NCI-H2196 (cell line): ENCODE results near the gene ATP8A2.

Experiments used
- DNase-seq: peaks from one replicate; lab custom pipeline; 2025; ENCODE audit not compliant: unreplicated experiment; lab: John Stamatoyannopoulos, UW

The ATP8A2 gene

DNA sequence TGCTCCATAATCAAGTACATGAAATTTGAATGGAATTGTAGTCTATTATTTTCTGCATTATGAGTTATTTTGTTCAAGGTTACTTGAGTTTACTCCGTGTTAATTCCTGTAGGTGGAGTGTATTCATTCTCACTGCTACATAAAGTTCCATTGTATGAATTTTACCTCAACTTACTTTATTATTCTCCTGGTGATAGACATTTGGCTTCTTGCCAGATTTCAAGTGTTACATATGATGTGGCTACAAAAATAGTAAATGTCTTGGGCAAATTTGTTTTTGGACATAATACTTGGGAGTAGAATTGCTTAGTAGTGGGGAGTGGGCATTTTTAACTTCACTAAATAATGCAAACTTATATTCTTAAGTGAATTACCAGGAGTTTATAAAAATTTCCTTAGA, 351.1 kb downstream of the ATP8A2 start:
- no peak for DNase-seq

DNA sequence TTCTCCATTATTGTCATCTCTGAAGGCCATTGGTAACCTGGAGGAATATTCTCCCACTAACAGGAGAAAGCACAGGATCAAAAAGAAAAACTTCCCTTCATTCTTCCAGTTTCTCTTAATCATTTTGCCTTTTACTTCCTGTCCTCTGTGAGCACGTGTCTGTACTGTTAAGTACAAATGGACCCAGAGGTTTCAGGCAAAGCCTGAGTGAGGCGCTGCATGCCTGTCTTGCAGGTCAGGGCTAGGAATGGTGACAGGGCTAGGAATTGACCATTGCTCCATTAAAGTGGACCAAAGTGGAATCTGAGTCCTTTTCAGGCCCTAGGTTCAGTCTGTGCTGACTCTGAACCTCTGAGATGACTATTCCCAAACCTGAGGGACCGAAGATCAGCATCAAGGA, 353.3 kb downstream of the ATP8A2 start:
- DNase-seq, result no peak

DNA sequence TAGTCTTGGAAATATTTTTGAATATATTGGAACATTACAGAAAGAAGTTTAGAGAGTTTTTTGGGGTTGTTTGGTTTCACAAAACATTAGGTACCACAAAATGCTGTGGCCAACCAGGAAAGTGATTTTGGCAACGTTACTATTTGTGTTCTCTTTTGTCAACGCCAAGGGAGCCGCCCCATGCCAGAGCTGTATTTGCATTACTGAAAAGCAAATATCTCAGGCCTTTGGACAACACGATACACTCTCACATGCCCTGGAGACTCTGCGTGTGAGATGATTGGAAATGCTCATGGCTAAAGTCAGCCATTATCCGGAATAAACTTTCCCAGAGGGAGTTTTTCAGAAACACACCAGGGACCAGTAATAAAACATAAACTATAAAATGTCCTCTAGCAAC, 355.5 kb downstream of the ATP8A2 start:
- DNase-seq, result peak; percentile 61

DNA sequence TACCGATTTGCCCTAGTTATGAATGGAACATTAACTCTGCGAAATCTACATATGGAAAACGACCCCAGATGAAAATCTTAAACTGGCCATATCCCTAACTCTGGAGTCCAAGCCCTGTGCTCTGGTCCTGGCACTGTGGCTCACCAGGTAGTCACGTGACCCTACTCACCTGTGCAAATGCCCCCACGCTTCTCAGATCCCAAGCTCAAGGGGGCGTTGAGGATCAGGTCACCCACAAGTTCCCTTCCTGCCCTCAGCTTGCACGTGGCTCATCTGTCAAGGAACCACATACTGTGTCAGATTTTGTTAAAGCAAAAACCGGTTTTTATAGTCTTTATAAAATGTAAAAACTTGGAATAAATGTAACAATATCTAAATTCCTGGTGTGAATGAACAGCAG, 356.0 kb downstream of the ATP8A2 start:
- no peak for DNase-seq

DNA sequence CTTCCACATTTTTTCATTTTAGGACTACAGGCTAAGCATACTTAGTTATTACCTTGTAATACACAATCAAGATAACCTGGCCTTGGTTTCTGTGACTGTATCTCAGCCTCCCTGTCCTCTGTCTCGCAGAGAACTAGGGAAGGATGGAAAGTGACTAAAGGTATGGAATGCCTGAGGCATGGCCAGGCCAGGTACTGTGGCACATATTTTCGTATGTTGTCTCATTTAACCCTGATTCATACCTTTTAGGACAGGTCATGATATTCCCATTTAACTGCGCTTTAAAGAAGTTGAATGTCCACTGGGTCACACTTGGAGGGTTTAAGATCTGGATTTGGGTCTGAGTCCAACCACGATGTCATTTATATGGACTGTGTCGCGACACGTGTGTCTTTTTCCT, 357.4 kb downstream of the ATP8A2 start:
- no peak for DNase-seq

DNA sequence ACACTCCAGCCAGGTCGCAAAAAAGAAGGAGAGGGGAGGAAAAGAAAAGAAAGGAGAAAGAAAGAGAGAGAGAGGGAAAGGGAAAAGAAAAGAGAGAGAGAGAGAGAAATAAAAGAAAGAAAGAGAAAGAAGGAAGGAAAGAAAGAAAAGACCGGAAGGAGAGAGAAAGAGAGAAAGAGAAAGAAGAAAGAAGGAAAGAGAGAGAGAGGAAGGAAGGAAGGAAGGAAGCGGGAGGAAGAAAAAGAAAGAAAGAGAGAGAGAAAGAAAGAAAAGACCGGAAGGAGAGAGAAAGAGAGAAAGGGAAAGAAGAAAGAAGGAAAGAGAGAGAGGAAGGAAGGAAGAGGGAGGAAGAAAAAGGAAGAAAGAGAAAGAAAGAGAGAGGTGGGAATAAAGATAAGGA, 359.3 kb downstream of the ATP8A2 start:
- DNase-seq, result no peak

DNA sequence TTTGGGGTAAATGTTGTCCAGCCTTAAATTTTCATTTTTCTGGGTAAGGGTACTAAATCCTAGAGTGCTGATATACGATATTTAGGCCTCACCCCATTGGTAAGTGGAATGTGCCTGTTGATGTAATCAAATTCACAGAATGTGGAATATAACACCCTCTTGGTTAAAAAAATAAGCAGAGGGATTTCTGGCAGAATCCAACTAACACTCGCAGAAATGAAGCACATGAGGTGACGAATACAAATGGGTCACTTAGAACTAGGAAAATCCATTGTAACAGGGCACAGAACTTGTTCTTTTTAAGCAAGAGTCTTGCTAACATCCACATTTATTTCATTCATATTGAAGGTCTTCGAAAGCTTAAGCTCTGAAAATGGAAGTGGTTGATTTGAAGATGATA, 359.8 kb downstream of the ATP8A2 start:
- DNase-seq, result no peak

DNA sequence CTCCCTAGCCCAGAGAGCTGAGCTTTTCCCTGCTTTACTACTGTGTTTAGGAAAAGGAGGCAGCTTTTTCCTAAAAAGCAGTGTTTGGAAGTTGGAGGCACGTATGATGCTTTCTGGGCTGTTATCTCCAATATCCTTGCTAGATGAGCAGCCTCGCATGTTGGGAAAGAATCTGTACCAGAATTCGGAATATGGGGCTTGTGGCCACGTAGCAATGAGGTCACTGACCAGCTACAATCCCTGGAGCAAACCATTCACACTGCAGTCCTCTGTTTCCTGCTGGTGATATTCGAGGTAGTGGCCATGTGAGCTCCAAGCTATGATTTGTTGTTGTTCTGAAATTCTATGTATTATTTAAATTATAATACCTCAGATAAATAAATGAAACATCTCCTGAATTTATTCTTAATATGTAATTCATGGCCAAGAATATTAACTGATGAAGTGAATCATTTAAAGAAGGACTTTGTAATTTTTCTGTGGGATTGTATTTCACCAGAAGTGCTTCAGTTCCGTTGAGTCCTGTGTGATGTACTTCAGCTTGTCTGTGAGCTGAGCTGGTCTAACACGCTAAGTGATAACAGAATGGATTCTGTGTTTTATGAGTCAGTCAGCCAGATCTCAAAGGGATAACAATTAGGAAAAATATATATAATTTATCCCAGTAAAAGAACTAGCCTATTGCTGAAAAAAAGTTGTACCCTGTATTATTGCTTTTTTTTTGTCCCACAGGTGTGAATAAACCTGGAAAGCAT, 360.5 kb downstream of the ATP8A2 start:
- DNase-seq, result no peak

DNA sequence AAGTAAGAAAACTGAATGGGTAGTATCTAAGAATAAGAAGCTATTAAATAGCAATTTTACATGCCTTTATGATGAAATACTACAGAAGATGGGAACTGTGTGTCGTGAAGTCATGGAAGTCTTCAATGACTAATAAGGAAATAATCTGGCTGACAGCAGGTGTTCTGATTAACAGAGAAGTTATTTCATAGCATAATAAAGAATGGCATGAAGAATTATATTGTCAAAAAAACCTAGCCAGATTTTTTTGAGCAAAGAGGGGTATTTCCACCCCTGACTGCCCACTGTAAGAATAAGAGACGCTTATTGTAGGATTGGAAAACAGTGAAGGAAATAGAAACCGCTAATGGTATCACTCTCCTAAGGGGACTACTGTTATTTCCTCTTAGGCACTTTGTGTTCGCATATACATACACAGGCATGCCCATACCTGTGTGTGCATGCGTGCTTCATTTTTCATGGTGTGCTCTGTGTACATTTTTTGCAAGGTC, 361.3 kb downstream of the ATP8A2 start:
- no peak for DNase-seq

DNA sequence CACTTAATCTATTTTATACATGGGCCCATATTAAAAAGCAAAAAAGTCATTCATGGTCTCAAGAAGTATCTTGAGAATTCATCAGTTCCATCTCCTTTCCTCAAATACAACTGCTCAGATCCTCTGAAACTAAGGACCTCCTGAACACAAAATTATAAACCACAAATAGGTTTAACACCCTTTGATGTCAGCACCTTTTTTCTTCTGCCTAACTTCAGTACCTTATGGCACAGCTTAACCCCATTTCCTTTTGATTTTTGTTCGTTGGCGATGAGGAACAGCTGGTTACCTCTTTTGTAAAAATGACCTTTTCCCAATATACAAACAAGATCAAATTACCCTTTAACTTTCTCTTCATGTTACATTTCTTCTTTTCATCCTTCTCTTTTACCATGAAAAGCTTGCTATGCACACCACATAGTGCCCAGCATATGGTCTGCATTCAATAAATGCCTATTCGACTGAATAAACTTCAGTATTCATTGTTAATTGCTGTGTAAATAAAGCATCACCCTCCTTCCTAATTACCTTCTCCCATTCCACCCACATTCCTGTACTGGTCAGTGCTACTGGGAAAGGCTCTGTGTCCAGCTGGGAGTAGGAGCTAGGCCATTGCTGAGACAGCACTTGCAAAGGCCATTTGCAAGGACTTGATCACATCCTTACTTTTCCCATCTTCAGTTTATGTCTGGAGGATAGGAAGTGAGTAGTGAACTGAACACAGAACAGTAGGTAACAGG, 362.1 kb downstream of the ATP8A2 start:
- no peak for DNase-seq

DNA sequence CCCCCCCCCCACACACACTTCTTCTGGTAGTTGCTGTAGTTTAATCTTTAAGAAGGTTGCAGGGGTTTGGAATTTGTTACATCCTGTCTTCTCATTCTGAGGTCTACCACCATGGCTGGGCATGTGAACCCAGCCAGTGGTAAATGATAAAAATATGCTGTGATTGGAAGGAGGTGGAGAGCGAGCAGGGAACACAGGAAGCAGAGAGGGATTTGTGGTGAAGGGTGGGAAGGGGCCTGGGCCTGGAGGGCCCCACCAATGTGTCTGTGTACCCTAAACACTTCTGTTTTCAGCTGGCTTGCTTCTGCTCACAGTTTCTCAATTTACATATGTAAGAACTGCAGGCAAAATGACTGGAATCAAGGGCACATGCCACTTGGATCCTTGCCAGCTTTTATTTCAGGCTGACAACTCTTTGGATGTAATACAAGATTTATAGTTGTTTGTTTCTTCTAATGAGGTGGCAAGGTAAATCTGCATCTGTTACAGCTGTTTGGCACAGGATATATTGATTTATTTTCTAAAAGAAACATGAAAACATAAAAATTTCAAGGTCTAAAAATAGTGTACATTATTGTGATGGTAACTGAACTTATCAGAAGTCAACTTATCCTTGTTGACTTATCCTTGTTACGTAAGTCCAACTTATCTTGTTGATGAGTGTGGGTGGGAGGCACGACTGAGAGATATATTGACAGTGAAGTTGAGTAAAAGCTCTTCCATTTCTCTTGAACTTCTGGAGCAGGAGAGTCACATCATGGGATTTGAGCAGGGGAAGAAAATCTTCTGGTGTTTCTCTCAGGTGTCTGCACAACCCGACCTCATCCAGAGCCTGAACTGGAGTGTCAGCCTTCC, 366.8 kb downstream of the ATP8A2 start:
- peak; percentile 32 for DNase-seq

DNA sequence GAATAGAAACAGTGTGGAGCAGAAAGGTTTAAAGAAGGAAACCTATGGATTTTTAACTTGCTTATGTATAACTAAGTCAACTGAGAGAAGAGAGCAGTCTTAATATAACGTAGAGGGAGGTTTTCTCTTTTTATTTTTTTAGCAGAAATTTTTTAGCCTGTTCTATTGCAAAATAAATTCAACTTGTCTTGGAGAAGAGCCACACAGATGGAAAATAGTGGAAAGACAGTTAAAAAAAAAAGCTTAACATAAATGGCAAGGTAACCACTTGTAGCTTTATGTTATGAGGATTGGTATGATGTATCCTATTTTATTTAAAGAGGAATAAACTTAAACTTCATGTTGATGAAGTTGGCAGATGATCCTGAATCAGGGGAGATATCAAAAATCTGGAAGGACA, 367.6 kb downstream of the ATP8A2 start:
- DNase-seq, result no peak

DNA sequence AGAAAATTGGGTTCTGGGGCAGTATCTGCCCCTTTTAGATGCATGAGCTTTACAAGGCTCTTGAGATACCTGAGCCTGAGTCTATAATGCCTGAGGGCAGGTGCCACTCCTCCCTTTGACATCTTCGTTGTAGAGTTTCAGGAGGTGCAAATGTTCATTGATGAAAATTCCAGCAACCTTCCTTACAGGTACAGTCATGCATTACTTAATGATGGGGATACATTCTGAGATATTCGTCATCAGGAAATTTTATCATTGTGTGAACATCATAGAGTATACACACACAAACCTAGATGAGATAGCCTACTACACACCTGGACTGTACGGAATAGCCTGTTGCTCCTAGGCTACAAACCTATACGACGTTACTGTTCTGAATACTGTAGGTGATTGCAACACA, 370.0 kb downstream of the ATP8A2 start:
- DNase-seq, result no peak

DNA sequence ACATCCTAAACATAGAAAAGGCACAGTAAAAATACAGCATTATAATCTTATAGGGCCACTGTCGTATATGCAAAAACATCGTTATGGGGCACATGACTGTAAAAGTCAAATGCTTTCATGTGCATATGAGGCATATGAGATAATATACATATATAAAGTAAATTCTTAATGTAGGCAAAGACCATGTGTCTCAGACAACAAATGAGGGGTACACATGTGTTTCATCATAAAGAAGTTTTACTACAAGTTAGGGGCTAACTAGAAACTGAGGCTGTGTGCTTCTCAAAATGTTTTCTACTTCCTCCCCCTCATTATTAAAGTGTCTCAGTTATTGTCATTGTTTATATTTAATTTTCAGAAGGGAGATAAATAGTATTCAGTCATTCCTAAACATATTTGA, 370.4 kb downstream of the ATP8A2 start:
- no peak for DNase-seq

DNA sequence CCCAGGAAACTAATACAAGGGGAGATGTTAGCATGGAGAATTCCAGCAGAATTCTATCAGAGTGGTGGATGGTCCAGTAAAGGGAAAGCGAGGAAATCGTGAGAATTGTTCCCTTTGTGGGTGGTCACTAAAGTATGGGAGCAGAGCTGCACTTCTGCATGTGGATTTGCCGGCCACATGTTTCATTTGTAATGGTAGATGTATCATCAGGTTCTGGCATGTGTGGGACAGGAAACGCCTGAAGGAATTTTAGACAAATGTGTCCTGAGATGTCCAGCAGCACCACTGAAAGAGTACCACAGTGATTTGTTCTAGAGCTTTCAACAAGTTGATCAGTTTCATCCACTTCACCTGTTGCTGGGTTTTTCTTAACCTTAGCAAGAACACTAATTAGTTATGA, 371.6 kb downstream of the ATP8A2 start:
- DNase-seq, result no peak

DNA sequence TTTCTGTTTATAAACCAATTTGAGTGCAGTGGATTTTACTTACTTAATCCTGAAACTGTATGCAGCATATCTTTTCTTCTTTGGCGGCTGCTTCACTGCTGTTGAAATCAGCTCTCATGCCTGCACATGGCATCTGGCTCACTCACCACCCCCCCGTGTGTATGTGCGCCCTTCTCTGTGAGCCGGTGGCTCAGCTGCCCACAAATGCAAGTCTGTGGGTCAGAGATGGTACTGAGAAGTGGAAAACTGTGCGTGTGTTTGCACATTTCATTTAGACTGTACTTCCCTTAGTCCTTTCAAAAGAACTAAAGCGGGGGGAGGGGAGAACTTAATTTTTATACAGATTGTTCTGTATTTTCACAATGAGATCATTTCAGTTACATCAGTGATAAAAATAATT, 372.4 kb downstream of the ATP8A2 start:
- DNase-seq, result no peak

DNA sequence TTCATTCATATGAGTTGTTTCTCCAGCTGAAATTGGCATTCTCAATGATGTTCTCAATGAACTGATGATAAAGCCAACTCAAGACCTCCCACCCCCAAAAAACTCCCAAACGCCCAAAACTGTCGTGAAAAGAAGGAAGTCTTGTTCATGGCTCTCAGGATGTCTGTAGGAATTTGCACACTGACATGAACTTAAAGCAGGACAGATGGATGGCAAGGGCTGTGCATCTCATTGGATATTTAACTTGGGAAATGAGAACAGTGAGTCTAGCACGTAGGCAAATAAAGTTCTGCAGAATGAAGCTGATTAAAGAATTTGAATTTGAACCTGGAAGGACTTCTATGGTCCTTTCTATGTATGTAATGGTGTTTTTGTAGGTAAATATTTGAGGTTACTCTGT, 374.4 kb downstream of the ATP8A2 start:
- no peak for DNase-seq

DNA sequence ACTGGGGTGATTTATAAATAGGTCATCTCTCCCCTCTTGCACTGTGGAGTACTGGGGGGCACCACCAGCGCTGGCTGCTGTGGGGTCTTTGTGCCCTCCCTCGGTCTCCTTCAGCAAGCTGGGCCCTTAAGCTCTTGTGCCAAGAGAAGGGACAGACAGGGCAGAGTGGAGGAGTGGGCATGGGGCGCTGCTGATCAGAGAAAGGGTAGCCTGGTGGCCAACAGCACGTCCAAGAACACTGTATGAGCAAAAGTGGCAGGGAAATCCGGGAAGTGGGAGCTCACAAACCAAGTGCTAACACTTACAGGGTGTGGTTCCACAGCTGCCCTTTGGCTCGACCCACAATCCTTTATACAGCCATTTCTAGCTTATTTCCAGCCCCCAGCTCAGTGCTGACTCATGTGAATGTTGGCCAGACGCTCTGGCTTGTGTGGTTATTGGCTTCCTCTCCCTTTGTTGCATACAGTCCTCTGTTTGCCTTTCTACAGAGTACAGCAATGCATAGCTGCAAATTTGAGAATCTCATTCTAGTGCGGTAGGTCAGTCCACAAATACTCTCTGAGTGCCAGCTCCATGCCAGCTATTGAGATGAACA, 381.3 kb downstream of the ATP8A2 start:
- DNase-seq, result peak; percentile 60

DNA sequence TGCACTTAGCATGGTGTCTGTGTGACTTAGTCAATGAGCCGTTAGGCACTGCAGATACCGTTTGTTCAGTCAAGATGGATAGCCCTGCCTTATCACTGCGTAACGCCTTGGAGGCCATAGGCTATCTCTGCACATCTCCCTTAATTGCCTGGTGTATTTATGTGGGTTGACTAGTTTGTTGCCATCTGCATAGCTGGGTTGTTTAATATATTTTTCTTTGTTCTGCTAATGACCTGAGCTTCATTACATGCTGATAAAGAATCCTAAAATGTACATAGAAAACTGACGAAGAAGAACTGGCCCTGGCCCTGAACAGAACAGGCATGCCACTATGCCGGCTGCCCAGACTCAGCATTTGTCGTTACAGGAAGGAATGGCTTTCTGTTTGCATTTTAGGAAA, 382.2 kb downstream of the ATP8A2 start:
- no peak for DNase-seq

DNA sequence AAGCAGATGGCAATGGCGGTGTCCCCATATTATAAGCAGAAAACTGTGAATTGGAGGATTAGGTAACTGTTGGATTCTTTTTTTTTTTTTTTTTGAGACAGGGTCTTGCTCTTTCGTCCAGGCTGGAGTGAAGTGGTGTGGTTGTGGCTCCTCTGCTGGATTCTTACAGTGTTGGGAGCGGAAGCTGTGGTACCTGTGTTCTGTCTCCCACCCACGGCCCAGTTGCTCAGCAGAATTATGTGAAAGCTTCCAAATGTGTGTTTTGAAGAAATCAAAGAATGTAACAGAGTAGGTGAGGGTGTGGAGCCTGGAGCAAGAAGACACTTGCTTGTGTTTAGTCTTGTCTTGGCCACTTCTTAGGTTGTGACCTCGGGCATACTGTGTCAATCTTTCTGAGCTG, 384.5 kb downstream of the ATP8A2 start:
- DNase-seq, result no peak

DNA sequence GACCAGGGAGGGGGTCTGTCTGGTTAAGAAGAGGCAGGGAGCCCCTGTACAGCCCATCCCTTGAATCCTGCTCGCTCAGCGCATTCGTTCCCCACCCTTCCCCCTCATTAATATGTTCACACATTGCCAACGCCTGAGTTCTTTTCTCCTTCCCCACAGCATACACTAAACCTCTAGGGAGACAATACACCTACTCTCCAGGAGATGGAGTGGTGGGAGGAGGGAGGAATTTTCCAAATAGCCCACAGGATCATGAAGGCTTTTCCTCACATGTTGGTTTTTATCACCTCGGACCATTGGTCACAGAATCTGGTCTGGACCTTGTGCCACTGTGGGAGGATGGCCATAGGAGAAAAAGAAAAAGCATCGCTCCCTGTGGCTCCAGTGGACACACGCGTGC, 385.1 kb downstream of the ATP8A2 start:
- DNase-seq, result no peak
